HepG2 (cell line): ENCODE data around the gene POLA1. TPM values are rescaled to one million over a fixed set of nuclear protein-coding genes. Genes with fewer than 3 reads are reported as not detected.

Experiments used
- ATAC-seq: fragments of 200-7000 bp; cut with Tn5 transposase; 3 replicates; pipeline ENCODE4 v1.9.1; 2020; ENCODE audit warnings: mild to moderate bottlenecking, moderate library complexity
- BruUV-seq: library from RNA; stranded (reverse); fragments of 400-500 nt; replicated peaks from 2 replicates; lab custom pipeline; 2021; lab: Mats Ljungman, UMichigan
- CTCF ChIA-PET: fragments of 300-600 bp; formaldehyde crosslinking; extraction: SDS; loops from one replicate; lab custom pipeline; 2021; ENCODE audit warnings: low total read pairs, inconsistent platforms, low intra/inter-chr PET ratio; lab: Yijun Ruan, JAX
- POLR2A ChIA-PET: fragments of 350-600 bp; sonication (Branson Sonifier 250); formaldehyde crosslinking; loops from one replicate; lab custom pipeline; 2020; ENCODE audit warnings: antibody characterized with exemption, inconsistent platforms; lab: Yijun Ruan, JAX
- DNase-seq: peaks from one replicate; pipeline ENCODE4 v3.0.0-alpha.2; 2015; ENCODE audit warnings: low spot score
- FAIRE-seq: peaks from 3 replicates; lab custom pipeline; 2011; peaks lifted over from hg19 to GRCh38; lab: Jason Lieb, UNC
- H2AFZ ChIP-seq: one replicate; pipeline ENCODE4 v1.6.1; 2011; ENCODE audit warnings: low read length, inconsistent platforms
- H3K27ac ChIP-seq: fragments of 300-600 bp; 3 replicates; pipeline ENCODE4 v1.8.0; 2011; ENCODE audit warnings: mixed run types, mild to moderate bottlenecking, mixed read lengths, low read length, inconsistent platforms; ENCODE audit not compliant: insufficient read depth; ENCODE audit errors: extremely low read length
- H3K27me3 ChIP-seq, 2 experiments: fragments of 200-600 bp in 1 of 2; 2 replicates in 1 of 2; 3 replicates in 1 of 2; pipeline versions ENCODE4 v1.6.0 to v1.8.0; 2011; ENCODE audit warnings: low read length in 2 of 2, mild to moderate bottlenecking in 2 of 2, moderate library complexity in 2 of 2, inconsistent platforms in 1 of 2; ENCODE audit not compliant: insufficient read depth in 2 of 2, control insufficient read depth in 1 of 2
- H3K36me3 ChIP-seq, 2 experiments: fragments of 200-600 bp in 1 of 2; replicated peaks in 1 of 2; 2 replicates in 1 of 2; 3 replicates in 1 of 2; pipeline versions ENCODE4 v1.5.1 to v1.8.0; 2011; ENCODE audit warnings: low read length in 2 of 2, inconsistent platforms in 1 of 2; ENCODE audit not compliant: insufficient read depth in 2 of 2, control insufficient read depth in 1 of 2
- H3K4me1 ChIP-seq: 2 replicates; pipeline ENCODE4 v1.5.1; 2012; ENCODE audit warnings: low read length, inconsistent platforms; ENCODE audit not compliant: insufficient read depth
- H3K4me2 ChIP-seq: 2 replicates; pipeline ENCODE4 v1.6.0; 2011; ENCODE audit warnings: low read depth, low read length, inconsistent platforms
- H3K4me3 ChIP-seq, 3 experiments: fragments of 200-600 bp in 1 of 3; sonication (generic), shearing (Covaris generic) in 1 of 3; replicated peaks in 1 of 3; 2 replicates each; pipeline ENCODE4 v1.5.1; 2011 to 2016; ENCODE audit warnings: low read length in 3 of 3, inconsistent platforms in 2 of 3, low read depth in 2 of 3, mild to moderate bottlenecking in 2 of 3, control low read depth in 1 of 3, mixed read lengths in 1 of 3; ENCODE audit not compliant: insufficient read depth in 1 of 3
- H3K79me2 ChIP-seq: one replicate; pipeline ENCODE4 v1.6.1; 2011; ENCODE audit warnings: low read length, inconsistent platforms; ENCODE audit not compliant: insufficient read depth
- H3K9ac ChIP-seq: 2 replicates; pipeline ENCODE4 v1.6.0; 2011; ENCODE audit warnings: mild to moderate bottlenecking, low read depth, low read length, inconsistent platforms; ENCODE audit not compliant: insufficient read depth
- H3K9me3 ChIP-seq: 2 replicates; pipeline ENCODE4 v1.5.1; 2012; ENCODE audit warnings: mild to moderate bottlenecking, low read length
- H4K20me1 ChIP-seq: 2 replicates; pipeline ENCODE4 v1.6.0; 2011; ENCODE audit warnings: inconsistent platforms, mild to moderate bottlenecking, low read length, moderate library complexity; ENCODE audit not compliant: insufficient read depth
- ARID2 ChIP-seq: sonication (generic); formaldehyde crosslinking; IDR thresholded peaks from 2 replicates; pipeline ENCODE4 v1.8.1; 2022; ENCODE audit warnings: mild to moderate bottlenecking, missing genetic modification reagents, borderline replicate concordance
- CEBPB ChIP-seq: IDR thresholded peaks from 2 replicates; pipeline ENCODE4 v1.6.1; 2011; ENCODE audit warnings: low read depth, low read length, improper control_type of control experiment, borderline replicate concordance
- DPF2 ChIP-seq: sonication (generic); formaldehyde crosslinking; IDR thresholded peaks from 2 replicates; pipeline ENCODE4 v1.4.0; 2020; ENCODE audit warnings: mild to moderate bottlenecking, low read depth, missing genetic modification reagents, borderline replicate concordance
- EED ChIP-seq: sonication (generic); formaldehyde crosslinking; IDR thresholded peaks from 2 replicates; pipeline ENCODE4 v1.5.0; 2020; ENCODE audit warnings: mild to moderate bottlenecking, missing genetic modification reagents
- FOXM1 ChIP-seq: sonication (generic); formaldehyde crosslinking; IDR thresholded peaks from 2 replicates; pipeline ENCODE4 v1.5.0; 2020; ENCODE audit warnings: missing genetic modification reagents
- HDAC1 ChIP-seq: sonication (generic); formaldehyde crosslinking; IDR thresholded peaks from 2 replicates; pipeline ENCODE4 v1.5.1; 2020; ENCODE audit warnings: mild to moderate bottlenecking, missing genetic modification reagents
- HOXA5 ChIP-seq: sonication (generic); formaldehyde crosslinking; IDR thresholded peaks from 2 replicates; pipeline ENCODE4 v1.4.0; 2020; ENCODE audit warnings: missing genetic modification reagents
- KLF13 ChIP-seq: sonication (generic); formaldehyde crosslinking; IDR thresholded peaks from 2 replicates; pipeline ENCODE4 v1.4.0; 2020; ENCODE audit warnings: mild to moderate bottlenecking, missing genetic modification reagents
- KMT2A ChIP-seq: sonication (generic); formaldehyde crosslinking; IDR thresholded peaks from 2 replicates; pipeline ENCODE4 v1.4.0; 2020; ENCODE audit warnings: missing genetic modification reagents
- RORA ChIP-seq: sonication (generic); formaldehyde crosslinking; IDR thresholded peaks from 2 replicates; pipeline ENCODE4 v1.5.0; 2020; ENCODE audit warnings: mild to moderate bottlenecking, missing genetic modification reagents, moderate library complexity
- TAF15 ChIP-seq: fragments of 200-400 bp; formaldehyde crosslinking; IDR thresholded peaks from one replicate; pipeline ENCODE4 v1.6.1; 2018; ENCODE audit warnings: mild to moderate bottlenecking, low read depth, low read length; ENCODE audit not compliant: poor library complexity, severe bottlenecking
- ZBTB38 ChIP-seq: sonication (generic); formaldehyde crosslinking; IDR thresholded peaks from 2 replicates; pipeline ENCODE4 v1.5.1; 2020; ENCODE audit warnings: mild to moderate bottlenecking, missing genetic modification reagents
- ZFP90 ChIP-seq: sonication (generic); formaldehyde crosslinking; IDR thresholded peaks from 2 replicates; pipeline ENCODE4 v1.8.0; 2022; ENCODE audit warnings: missing genetic modification reagents, mild to moderate bottlenecking, inconsistent platforms, borderline replicate concordance
- ZNF367 ChIP-seq: sonication (generic); formaldehyde crosslinking; IDR thresholded peaks from 2 replicates; pipeline ENCODE4 v1.4.0; 2020; ENCODE audit warnings: missing genetic modification reagents, borderline replicate concordance
- WGBS: methylation state at CpG from one replicate; pipeline ENCODE4 v1.1.6; 2017; ENCODE audit warnings: low lambda C conversion rate; 5-methylcytosine and 5-hydroxymethylcytosine counted together
- in situ Hi-C: cut with HindIII; loops from 2 replicates; pipeline ENCODE4 v1.10.0; 2017; ENCODE audit warnings: low pct_unique_long_range_greater_than_20kb; ENCODE audit not compliant: extremely low pct_ligation_motif_present
- intact Hi-C: fragments of 100-400 bp; cut with micrococcal nuclease; formaldehyde crosslinking; loops from one replicate; pipeline ENCODE4 v1.10.0; 2022; ENCODE audit not compliant: unreplicated experiment
- polyA plus RNA-seq, 8 experiments: library from polyadenylated mRNA; depleted of rRNA in 3 of 8; stranded (reverse) in 7 of 8; unstranded in 1 of 8; fragments of >200 nt; fragmentation: Illumina TruSeq in 4 of 8; extraction: Trizol in 4 of 8; gene quantifications; 2 replicates each; pipeline versions ENCODE4 v1.2.1 to v1.2.3, GENCODE V29; 2011 to 2016; ENCODE audit warnings: low read depth in 4 of 8, missing spikeins in 1 of 8, mixed read lengths in 1 of 8; ENCODE audit not compliant: insufficient read depth in 1 of 8
- total RNA-seq, 5 experiments: library from RNA; depleted of rRNA; stranded (reverse); fragments of >200 nt; fragmentation: Illumina TruSeq; extraction: Trizol; gene quantifications; 2 replicates each; pipeline ENCODE4 v1.2.3, GENCODE V29; 2016; ENCODE audit warnings: low read depth in 1 of 5
- TF ChIP-seq, protein P1 (sequence below): IDR thresholded peaks from 2 replicates; pipeline ENCODE4 v1.6.1; 2016; ENCODE audit warnings: low read depth, missing genetic modification reagents, missing compliant biosample characterization
- TF ChIP-seq, protein P2 (sequence below): sonication (generic); formaldehyde crosslinking; IDR thresholded peaks from 2 replicates; pipeline ENCODE4 v1.4.0; 2020; ENCODE audit warnings: missing genetic modification reagents, low read depth, mild to moderate bottlenecking, borderline replicate concordance
- TF ChIP-seq, protein P3 (sequence below): sonication (generic); formaldehyde crosslinking; conservative IDR thresholded peaks from 2 replicates; pipeline ENCODE4 v1.8.0; 2022; ENCODE audit warnings: mild to moderate bottlenecking, moderate library complexity, missing genetic modification reagents

Gene POLA1
- total and polyA plus RNA-seq, 2 of the 13 experiments (the other 11 are each of a cell fraction or from before 2014, with no cell fraction given) = 3.3 to 26.5 TPM

DNA sequence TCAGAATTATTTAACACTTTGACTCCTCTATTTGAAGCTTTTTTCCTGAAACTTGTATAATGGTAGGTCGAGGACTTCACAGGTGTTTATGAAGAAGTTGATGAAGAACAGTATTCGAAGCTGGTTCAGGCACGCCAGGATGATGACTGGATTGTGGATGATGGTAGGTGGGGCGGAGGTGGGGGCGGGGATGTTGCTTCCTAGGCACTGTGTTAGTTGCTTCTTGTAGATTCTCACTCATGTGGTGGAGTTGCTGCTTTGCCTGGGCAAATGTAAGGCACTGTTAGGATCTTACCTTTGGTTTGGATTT lies 9.4 kb downstream of the POLA1 start (continued):
- TF ChIP-seq, protein P1, sequence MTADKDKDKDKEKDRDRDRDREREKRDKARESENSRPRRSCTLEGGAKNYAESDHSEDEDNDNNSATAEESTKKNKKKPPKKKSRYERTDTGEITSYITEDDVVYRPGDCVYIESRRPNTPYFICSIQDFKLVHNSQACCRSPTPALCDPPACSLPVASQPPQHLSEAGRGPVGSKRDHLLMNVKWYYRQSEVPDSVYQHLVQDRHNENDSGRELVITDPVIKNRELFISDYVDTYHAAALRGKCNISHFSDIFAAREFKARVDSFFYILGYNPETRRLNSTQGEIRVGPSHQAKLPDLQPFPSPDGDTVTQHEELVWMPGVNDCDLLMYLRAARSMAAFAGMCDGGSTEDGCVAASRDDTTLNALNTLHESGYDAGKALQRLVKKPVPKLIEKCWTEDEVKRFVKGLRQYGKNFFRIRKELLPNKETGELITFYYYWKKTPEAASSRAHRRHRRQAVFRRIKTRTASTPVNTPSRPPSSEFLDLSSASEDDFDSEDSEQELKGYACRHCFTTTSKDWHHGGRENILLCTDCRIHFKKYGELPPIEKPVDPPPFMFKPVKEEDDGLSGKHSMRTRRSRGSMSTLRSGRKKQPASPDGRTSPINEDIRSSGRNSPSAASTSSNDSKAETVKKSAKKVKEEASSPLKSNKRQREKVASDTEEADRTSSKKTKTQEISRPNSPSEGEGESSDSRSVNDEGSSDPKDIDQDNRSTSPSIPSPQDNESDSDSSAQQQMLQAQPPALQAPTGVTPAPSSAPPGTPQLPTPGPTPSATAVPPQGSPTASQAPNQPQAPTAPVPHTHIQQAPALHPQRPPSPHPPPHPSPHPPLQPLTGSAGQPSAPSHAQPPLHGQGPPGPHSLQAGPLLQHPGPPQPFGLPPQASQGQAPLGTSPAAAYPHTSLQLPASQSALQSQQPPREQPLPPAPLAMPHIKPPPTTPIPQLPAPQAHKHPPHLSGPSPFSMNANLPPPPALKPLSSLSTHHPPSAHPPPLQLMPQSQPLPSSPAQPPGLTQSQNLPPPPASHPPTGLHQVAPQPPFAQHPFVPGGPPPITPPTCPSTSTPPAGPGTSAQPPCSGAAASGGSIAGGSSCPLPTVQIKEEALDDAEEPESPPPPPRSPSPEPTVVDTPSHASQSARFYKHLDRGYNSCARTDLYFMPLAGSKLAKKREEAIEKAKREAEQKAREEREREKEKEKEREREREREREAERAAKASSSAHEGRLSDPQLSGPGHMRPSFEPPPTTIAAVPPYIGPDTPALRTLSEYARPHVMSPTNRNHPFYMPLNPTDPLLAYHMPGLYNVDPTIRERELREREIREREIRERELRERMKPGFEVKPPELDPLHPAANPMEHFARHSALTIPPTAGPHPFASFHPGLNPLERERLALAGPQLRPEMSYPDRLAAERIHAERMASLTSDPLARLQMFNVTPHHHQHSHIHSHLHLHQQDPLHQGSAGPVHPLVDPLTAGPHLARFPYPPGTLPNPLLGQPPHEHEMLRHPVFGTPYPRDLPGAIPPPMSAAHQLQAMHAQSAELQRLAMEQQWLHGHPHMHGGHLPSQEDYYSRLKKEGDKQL (CRISPR knock-in tag) = no peak
- TF ChIP-seq CEBPB = no peak
- TF ChIP-seq KLF13 (CRISPR knock-in tag) = no peak
- TF ChIP-seq, all 625 proteins: peak for 0

DNA sequence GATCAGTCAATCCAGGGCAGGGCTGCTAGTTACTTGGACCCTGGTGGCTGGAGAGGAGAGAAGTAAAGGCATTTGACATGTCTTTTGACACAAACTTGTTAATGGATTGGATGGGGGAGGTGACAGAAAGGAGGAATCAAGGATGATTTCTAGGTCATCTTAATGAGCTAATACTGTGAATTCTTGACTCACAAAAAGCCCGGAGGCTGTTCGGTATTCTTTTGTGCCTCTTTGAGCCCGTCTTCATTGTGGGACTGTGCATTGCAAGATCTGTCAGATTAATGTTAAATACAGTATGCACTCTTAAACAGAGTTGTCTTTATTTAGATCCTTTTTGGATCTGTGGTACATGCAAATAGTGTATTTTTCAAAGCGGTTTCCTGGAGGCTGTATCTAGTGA lies 25.1 kb downstream of the POLA1 start:
- Histone ChIP-seq H3K4me2 (no peak overlapping the region), H3K79me2 (no peaks in the 10 kb centered on the region), H3K9ac (no peak overlapping the region), H2AFZ (no peak overlapping the region), H3K9me3 (no peaks in the 10 kb centered on the region), H3K36me3 (peaks cover 2 to 26% of the 10 kb centered on the region in 2 experiments; a peak in 3 of 5 replicates), H3K27ac (no peak overlapping the region), H4K20me1 (no peaks in the 10 kb centered on the region), H3K27me3 (no peaks in the 10 kb centered on the region), H3K4me1 (no peaks in the 10 kb centered on the region), H3K4me3 (no peak overlapping the region)
- DNase-seq = no peak
- no peak for FAIRE-seq
- ChIA-PET CTCF (no interaction called here), POLR2A (no interaction called here)
- BruUV-seq = no TSS peak
- no peak for ATAC-seq
- in situ Hi-C loops (no loop called here), intact Hi-C loops (no loop called here)
- 95% methylated on average over 4 of the region's 4 CpGs for WGBS
- no peak for TF ChIP-seq ZBTB38 (CRISPR knock-in tag)
- TF ChIP-seq ZNF367 (CRISPR knock-in tag) = no peak
- TF ChIP-seq EED (CRISPR knock-in tag) = no peak
- no peak for TF ChIP-seq FOXM1
- no peak for TF ChIP-seq DPF2 (CRISPR knock-in tag)
- TF ChIP-seq RORA (CRISPR knock-in tag) = no peak
- no peak for TF ChIP-seq ZFP90 (CRISPR knock-in tag)
- no peak for TF ChIP-seq HDAC1
- TF ChIP-seq ARID2 (CRISPR knock-in tag) = no peak
- TF ChIP-seq HOXA5 (CRISPR knock-in tag) = no peak
- TF ChIP-seq, protein P2, sequence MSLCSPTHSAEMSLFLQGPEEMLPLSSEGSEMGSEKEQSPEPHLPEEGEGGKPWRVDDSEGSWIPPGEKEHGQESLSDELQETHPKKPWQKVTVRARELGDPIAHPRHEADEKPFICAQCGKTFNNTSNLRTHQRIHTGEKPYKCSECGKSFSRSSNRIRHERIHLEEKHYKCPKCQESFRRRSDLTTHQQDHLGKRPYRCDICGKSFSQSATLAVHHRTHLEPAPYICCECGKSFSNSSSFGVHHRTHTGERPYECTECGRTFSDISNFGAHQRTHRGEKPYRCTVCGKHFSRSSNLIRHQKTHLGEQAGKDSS (CRISPR knock-in tag) = no peak
- TF ChIP-seq TAF15 = no peak
- TF ChIP-seq, protein P3, sequence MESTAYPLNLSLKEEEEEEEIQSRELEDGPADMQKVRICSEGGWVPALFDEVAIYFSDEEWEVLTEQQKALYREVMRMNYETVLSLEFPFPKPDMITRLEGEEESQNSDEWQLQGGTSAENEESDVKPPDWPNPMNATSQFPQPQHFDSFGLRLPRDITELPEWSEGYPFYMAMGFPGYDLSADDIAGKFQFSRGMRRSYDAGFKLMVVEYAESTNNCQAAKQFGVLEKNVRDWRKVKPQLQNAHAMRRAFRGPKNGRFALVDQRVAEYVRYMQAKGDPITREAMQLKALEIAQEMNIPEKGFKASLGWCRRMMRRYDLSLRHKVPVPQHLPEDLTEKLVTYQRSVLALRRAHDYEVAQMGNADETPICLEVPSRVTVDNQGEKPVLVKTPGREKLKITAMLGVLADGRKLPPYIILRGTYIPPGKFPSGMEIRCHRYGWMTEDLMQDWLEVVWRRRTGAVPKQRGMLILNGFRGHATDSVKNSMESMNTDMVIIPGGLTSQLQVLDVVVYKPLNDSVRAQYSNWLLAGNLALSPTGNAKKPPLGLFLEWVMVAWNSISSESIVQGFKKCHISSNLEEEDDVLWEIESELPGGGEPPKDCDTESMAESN = no peak
- TF ChIP-seq KMT2A (CRISPR knock-in tag) = no peak
